Memory B cell (primary cell): Measurements from ENCODE around the gene CFAP54.
A peak's percentile ranks its signal among the peaks of the same experiment; 100 is the strongest.

Source experiments
- ATAC-seq: fragments of 150-1000 bp; cut with Tn5 transposase; 2 replicates; pipeline ENCODE4 v1.10.0; 2021; ENCODE audit warnings: low read depth, mild to moderate bottlenecking, moderate library complexity
- DNase-seq, 2 donors: peaks; one replicate each; pipeline ENCODE4 v3.0.0; 2022; ENCODE audit warnings: low spot score in 2 of 2
- H3K27ac Mint-ChIP-seq: one replicate; pipeline ENCODE4 v1.8.0; 2022; ENCODE audit warnings: mild to moderate bottlenecking, moderate library complexity, mixed read lengths
- H3K27me3 Mint-ChIP-seq: one replicate; pipeline ENCODE4 v1.8.0; 2022; ENCODE audit warnings: mixed read lengths
- H3K36me3 Mint-ChIP-seq: one replicate; pipeline ENCODE4 v1.8.0; 2022; ENCODE audit warnings: mild to moderate bottlenecking, mixed read lengths
- H3K4me1 Mint-ChIP-seq: one replicate; pipeline ENCODE4 v1.8.0; 2022; ENCODE audit warnings: mixed read lengths
- H3K4me3 Mint-ChIP-seq: one replicate; pipeline ENCODE4 v1.8.0; 2022; ENCODE audit warnings: mild to moderate bottlenecking, moderate library complexity, mixed read lengths
- H3K9me3 Mint-ChIP-seq: one replicate; pipeline ENCODE4 v1.8.0; 2022; ENCODE audit warnings: mixed read lengths

CFAP54 gene

GRCh38 chr12:96912943-96913342 is 423.6 kb downstream of the CFAP54 start:
- ATAC-seq = no peak
- H3K27me3 Mint-ChIP-seq = no peaks in the 10 kb centered on the region
- H3K4me3 Mint-ChIP-seq = no peak overlapping the region
- peaks cover 29% of the 10 kb centered on the region for H3K4me1 Mint-ChIP-seq
- H3K36me3 Mint-ChIP-seq = peaks cover 14% of the 10 kb centered on the region
- no peak for DNase-seq
- H3K9me3 Mint-ChIP-seq = peaks cover 2% of the 10 kb centered on the region
- no peak overlapping the region for H3K27ac Mint-ChIP-seq

- peaks cover 9% of the 10 kb centered on the region for H3K9me3 Mint-ChIP-seq
- H3K4me3 Mint-ChIP-seq = no peak overlapping the region
- H3K4me1 Mint-ChIP-seq = peaks cover 10% of the 10 kb centered on the region
- H3K36me3 Mint-ChIP-seq = peaks cover 37% of the 10 kb centered on the region
- no peak for ATAC-seq
- DNase-seq = no peak
- no peaks in the 10 kb centered on the region for H3K27me3 Mint-ChIP-seq
- peak overlapping the region; percentile 59 for H3K27ac Mint-ChIP-seq
Observed at GRCh38 chr12:96919510-96920210, 430.3 kb downstream of the CFAP54 start.
